Measurements from ENCODE around the gene COL5A1.

Gene COL5A1

DNA sequence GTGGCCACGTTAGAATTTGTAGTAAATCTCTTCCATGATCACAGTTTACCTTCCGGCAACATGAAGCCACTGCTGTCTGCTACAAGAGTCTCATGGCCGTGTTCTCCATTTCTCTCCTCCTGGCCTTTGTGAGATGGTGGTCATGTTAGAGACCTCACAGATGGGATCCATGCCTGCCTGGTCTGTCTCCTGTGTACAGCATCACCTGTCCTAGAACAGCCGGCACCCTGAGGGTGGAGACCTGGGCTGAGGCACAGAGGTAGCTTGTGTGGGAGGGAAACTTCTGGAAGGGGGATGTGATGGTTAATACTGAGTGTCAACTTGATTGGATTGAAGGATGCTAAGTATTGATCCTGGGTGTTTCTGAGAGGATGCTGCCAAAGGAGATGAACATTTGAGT, 235.9 kb downstream of the COL5A1 start:
- ChIA-PET POLR2A (no interaction called here), CTCF (no interaction called here)
- DNase-seq (ENCODE audit: extremely low spot score), result no peak
- TF ChIP-seq, protein P1, sequence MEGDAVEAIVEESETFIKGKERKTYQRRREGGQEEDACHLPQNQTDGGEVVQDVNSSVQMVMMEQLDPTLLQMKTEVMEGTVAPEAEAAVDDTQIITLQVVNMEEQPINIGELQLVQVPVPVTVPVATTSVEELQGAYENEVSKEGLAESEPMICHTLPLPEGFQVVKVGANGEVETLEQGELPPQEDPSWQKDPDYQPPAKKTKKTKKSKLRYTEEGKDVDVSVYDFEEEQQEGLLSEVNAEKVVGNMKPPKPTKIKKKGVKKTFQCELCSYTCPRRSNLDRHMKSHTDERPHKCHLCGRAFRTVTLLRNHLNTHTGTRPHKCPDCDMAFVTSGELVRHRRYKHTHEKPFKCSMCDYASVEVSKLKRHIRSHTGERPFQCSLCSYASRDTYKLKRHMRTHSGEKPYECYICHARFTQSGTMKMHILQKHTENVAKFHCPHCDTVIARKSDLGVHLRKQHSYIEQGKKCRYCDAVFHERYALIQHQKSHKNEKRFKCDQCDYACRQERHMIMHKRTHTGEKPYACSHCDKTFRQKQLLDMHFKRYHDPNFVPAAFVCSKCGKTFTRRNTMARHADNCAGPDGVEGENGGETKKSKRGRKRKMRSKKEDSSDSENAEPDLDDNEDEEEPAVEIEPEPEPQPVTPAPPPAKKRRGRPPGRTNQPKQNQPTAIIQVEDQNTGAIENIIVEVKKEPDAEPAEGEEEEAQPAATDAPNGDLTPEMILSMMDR (IDR thresholded peaks at IDR 0.05; ENCODE audit: control extremely low read depth, extremely low read depth, low read depth, missing control alignments), result no peak

DNA sequence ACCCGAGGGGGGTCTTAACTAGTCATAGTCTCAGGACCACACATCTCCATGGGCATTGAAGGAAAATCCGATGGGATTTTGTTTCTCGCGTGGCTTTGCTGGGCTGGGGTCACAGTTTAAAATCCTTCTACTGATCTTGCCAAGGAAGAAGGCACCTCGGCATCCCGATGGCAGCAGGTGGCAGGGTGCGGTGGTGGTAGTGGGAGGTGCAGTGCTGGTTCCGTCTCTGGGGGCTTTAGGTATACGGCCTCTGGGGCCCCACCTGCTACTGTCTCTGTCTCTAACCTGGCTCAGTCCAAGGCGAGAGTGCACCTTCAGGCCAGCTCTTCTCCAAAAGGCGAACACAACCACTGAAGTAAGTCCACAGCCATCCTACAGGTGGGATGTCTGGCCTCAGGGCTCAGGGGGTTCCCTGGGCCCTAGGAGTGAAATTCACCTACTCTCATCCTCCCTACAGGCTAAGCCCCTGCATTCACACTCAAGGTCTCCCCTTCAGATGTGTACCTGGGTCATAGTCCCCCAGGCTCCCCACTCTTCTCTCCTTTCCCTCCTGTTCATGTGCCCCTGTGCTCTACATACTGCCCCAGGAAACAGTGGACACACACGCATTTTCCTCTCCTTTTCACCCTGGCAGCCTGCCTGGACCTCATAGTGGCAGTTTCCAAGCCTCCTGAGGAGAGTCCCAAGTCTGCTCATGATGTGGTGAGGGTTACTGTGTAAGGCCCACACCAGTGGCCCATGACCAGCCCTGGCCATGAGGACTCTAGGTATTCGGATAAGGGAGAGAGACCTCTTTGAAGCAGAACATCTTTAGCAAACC, 238.3 kb downstream of the COL5A1 start:
- no peak for DNase-seq (ENCODE audit: extremely low spot score)
- CTCF ChIA-PET, result no interaction called here
- POLR2A ChIA-PET, result no interaction called here
- TF ChIP-seq, protein P1 (IDR thresholded peaks at IDR 0.05; ENCODE audit: control extremely low read depth, extremely low read depth, low read depth, missing control alignments), result no peak

DNA sequence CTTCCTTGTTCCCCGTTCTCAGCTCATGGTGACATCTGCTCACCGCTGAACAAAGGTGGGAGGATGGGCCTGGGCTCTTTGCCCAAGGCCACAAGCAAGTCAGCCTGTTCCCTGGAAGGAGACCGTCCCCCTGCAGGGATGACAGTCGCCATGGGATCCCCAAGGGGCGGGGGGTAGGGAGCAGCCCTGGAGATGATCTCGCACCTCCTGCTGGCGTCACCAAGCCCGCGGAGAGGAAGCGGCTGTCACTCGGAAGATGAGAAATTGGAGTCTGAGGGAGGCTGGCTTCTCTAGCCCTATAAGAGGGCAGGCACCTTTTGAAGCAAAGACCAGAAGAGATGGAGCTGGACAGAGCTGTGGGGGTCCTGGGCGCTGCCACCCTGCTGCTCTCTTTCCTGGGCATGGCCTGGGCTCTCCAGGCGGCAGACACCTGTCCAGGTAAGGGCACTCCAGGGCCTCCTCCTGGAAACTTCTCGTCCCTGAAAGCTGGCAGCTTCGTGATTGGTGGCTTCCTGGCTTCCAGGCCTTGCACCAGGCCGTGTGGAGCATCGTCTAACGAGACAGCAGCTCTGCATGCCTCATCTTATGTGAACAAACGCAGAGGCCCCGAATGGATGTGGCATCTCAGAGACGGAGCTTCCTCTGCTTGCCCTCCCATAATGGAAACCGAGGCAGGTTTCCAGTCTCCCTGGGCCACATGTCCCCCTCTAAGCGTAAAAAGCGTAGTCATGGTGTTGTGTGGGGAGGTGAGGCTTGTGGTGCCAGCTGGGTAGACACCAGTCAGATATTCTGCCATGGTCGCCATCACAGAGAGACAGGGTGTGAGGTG, 239.1 kb downstream of the COL5A1 start, which contains the start of gene FCN2:
Gene FCN2, plus strand, starts transcription at position 327 of the 829 bp plus-strand sequence. Its CDS starts 12 bp downstream, at position 339.
- POLR2A ChIA-PET, result no interaction called here
- TF ChIP-seq, protein P1 (IDR thresholded peaks at IDR 0.05; ENCODE audit: control extremely low read depth, extremely low read depth, low read depth, missing control alignments), result no peak
- DNase-seq (ENCODE audit: extremely low spot score), result no peak
- CTCF ChIA-PET, result no interaction called here

DNA sequence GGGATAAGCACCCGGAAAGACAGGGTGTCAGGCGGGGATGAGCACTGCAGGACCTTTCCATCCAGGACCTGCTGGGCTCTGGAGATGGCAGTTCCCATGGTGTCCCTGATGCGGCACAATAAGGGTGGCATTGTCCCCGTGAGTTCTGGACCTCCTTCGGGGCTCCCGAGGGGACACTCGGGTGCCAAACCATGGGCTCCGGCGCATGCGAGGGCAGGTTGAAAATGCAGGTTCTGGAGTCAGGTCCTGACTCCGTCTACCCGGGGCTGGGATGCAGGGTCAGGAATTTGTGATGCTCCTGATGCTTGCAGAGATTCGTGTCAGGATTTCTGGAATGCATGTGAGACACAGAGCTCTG, 239.7 kb downstream of the COL5A1 start:
- TF ChIP-seq, protein P1 (IDR thresholded peaks at IDR 0.05; ENCODE audit: control extremely low read depth, extremely low read depth, low read depth, missing control alignments), result no peak
- CTCF ChIA-PET, result no interaction called here
- DNase-seq (ENCODE audit: extremely low spot score), result no peak
- POLR2A ChIA-PET, result no interaction called here

DNA sequence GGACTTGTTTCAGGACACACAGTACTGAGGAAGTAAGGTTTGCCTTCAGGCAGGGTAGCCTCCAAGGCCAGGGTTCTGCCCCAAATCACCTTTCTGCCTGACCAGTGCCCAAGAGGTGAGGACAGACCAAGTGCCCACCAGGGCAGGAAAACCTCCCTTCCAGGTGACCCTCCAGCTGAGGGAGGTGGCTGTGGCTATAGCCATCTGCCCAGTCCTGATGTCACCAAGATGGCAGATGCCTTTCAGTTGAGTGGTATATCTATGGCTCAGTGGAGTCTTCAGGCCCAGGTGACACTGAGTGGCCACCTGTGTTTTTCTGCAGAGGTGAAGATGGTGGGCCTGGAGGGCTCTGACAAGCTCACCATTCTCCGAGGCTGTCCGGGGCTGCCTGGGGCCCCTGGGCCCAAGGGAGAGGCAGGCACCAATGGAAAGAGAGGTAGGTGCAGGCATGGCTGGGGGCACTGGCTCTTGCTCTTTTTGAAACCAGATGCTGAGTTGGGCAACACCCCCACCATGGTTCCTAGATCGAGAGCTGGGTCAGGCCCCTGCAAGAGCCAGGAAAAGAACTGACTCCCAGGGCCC, 240.7 kb downstream of the COL5A1 start:
- DNase-seq (ENCODE audit: extremely low spot score), result no peak
- TF ChIP-seq, protein P1 (IDR thresholded peaks at IDR 0.05; ENCODE audit: control extremely low read depth, extremely low read depth, low read depth, missing control alignments), result no peak
- CTCF ChIA-PET, result no interaction called here
- POLR2A ChIA-PET, result no interaction called here

DNA sequence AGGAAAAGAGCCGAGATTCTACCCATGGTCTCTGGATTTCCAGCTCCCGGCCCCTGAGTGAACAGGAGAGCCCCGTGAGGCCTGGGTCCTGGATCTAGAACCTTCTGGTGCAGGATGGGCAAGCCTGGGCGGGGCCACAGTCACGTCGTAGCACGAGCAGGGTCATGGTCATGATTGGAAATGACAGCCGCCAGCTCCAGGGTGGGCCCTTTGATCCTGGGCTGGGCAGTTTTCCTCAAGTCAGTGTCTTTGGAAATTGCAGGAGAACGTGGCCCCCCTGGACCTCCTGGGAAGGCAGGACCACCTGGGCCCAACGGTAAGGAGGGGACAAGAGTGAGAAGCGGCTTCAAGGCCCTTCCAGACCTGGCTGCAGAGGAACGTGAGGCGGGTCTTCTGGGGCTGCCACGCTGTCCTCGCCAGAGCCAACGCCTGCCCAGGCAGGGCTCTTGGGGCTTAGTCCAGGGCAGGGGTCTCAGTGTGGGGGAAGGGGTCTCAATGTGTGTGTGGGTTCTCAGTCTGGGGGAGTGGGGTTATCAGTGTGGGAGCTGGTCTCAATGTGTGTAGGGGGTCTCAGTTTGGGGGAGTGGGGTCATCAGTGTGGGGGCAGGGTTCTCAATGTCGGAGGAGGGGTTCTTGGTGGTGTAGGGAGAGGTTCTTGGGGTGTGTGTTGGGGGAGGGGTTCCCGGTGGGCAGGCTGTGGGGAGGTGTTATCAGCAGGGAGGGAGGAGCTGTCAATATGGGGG, 241.6 kb downstream of the COL5A1 start:
- ChIA-PET CTCF (no interaction called here), POLR2A (no interaction called here)
- no peak for DNase-seq (ENCODE audit: extremely low spot score)
- TF ChIP-seq, protein P1 (IDR thresholded peaks at IDR 0.05; ENCODE audit: control extremely low read depth, extremely low read depth, low read depth, missing control alignments), result no peak
